H1 (cell line): Measurements from ENCODE around the gene BCL11A. TPM values are rescaled to one million over a fixed set of nuclear protein-coding genes. Genes with fewer than 3 reads are reported as not detected.

ENCODE experiments used
- CTCF ChIA-PET: fragments of 300-600 bp; sonication (Branson Sonifier 250); formaldehyde crosslinking; loops from one replicate; lab custom pipeline; 2021; ENCODE audit not compliant: partially characterized antibody; lab: Charles Lee
- POLR2A ChIA-PET: fragments of 300-600 bp; sonication (Branson Sonifier 250); formaldehyde crosslinking; loops from one replicate; lab custom pipeline; 2021; ENCODE audit warnings: inconsistent platforms; ENCODE audit not compliant: partially characterized antibody; lab: Charles Lee
- DNase-seq, 2 experiments: peaks; one replicate each; pipeline versions ENCODE4 v3.0.0 to v3.0.0-alpha.2; 2010 to 2022; ENCODE audit warnings: low spot score in 2 of 2, low read depth in 1 of 2, mixed read lengths in 1 of 2
- FAIRE-seq: peaks from 2 replicates; lab custom pipeline; 2011; peaks lifted over from hg19 to GRCh38; lab: Jason Lieb, UNC
- H2AFZ ChIP-seq: 2 replicates; pipeline ENCODE4 v1.8.1; 2012; ENCODE audit warnings: low read length, inconsistent platforms
- H2AK5ac ChIP-seq: 2 replicates; pipeline ENCODE4 v1.6.1; 2013; ENCODE audit warnings: low read depth, low read length
- H2BK120ac ChIP-seq: replicated peaks from 2 replicates; pipeline ENCODE3; 2013; ENCODE audit warnings: low read depth, low read length, inconsistent platforms
- H2BK12ac ChIP-seq: 2 replicates; pipeline ENCODE4 v1.6.1; 2013; ENCODE audit warnings: low read depth, low read length
- H2BK15ac ChIP-seq: 2 replicates; pipeline ENCODE4 v1.6.1; 2013; ENCODE audit warnings: low read length
- H2BK20ac ChIP-seq: 2 replicates; pipeline ENCODE4 v1.6.1; 2013; ENCODE audit warnings: low read length
- H2BK5ac ChIP-seq: 2 replicates; pipeline ENCODE4 v1.6.1; 2013; ENCODE audit warnings: low read depth, low read length
- H3K14ac ChIP-seq: 2 replicates; pipeline ENCODE4 v1.6.1; 2013; ENCODE audit warnings: inconsistent platforms; ENCODE audit not compliant: insufficient read length
- H3K18ac ChIP-seq: 2 replicates; pipeline ENCODE4 v1.6.1; 2013; ENCODE audit warnings: low read length; ENCODE audit errors: extremely low read depth
- H3K23ac ChIP-seq: 2 replicates; pipeline ENCODE4 v1.6.1; 2013; ENCODE audit warnings: inconsistent platforms; ENCODE audit not compliant: insufficient read length
- H3K23me2 ChIP-seq: 2 replicates; pipeline ENCODE4 v1.6.1; 2013; ENCODE audit warnings: low read depth, low read length
- H3K27ac ChIP-seq: 2 replicates; pipeline ENCODE4 v1.6.1; 2011; ENCODE audit warnings: low read depth, low read length, inconsistent platforms
- H3K27me3 ChIP-seq, 4 experiments: replicated peaks in 1 of 4; 1 replicate in 1 of 4; 2 replicates in 3 of 4; pipeline versions ENCODE4 v1.6.1 to v1.8.1; 2011 to 2013; ENCODE audit warnings: low read length in 3 of 4, mild to moderate bottlenecking in 3 of 4, inconsistent platforms in 2 of 4, mixed read lengths in 2 of 4, moderate library complexity in 1 of 4; ENCODE audit not compliant: control insufficient read depth in 3 of 4, insufficient read depth in 3 of 4; ENCODE audit errors: extremely low read depth in 1 of 4
- H3K36me3 ChIP-seq, 4 experiments: 2 replicates each; pipeline versions ENCODE4 v1.6.1 to v1.8.1; 2011 to 2013; ENCODE audit warnings: mild to moderate bottlenecking in 4 of 4, low read length in 3 of 4, moderate library complexity in 2 of 4, control low read depth in 1 of 4, inconsistent platforms in 1 of 4; ENCODE audit not compliant: insufficient read depth in 4 of 4, control insufficient read depth in 2 of 4
- H3K4ac ChIP-seq: replicated peaks from 2 replicates; pipeline ENCODE3; 2013; ENCODE audit warnings: low read length, low read depth, mixed read lengths, inconsistent platforms; ENCODE audit not compliant: insufficient read length
- H3K4me1 ChIP-seq, 4 experiments: replicated peaks in 1 of 4; 1 replicate in 1 of 4; 2 replicates in 3 of 4; pipeline versions ENCODE4 v1.6.1 to v1.8.1; 2011 to 2013; ENCODE audit warnings: low read length in 3 of 4, inconsistent platforms in 2 of 4, mixed read lengths in 1 of 4; ENCODE audit not compliant: insufficient read depth in 4 of 4, control insufficient read depth in 3 of 4
- H3K4me2 ChIP-seq, 2 experiments: 2 replicates each; pipeline versions ENCODE4 v1.6.1 to v1.8.1; 2011 to 2013; ENCODE audit warnings: low read depth in 2 of 2, low read length in 2 of 2, control low read depth in 1 of 2, inconsistent platforms in 1 of 2, mild to moderate bottlenecking in 1 of 2; ENCODE audit not compliant: insufficient read depth in 1 of 2
- H3K4me3 ChIP-seq, 4 experiments: fragments of 200-600, 300-600 bp in 1 of 4; sonication (generic), shearing (Covaris generic), sonication (Bioruptor Twin) in 1 of 4; 2 replicates each; pipeline versions ENCODE4 v1.5.1 to v1.8.1; 2011 to 2016; ENCODE audit warnings: low read length in 4 of 4, low read depth in 3 of 4, control low read depth in 2 of 4, inconsistent platforms in 2 of 4, mild to moderate bottlenecking in 2 of 4, mixed read lengths in 1 of 4, moderate library complexity in 1 of 4; ENCODE audit not compliant: insufficient read depth in 2 of 4; ENCODE audit errors: extremely low read depth in 1 of 4
- H3K56ac ChIP-seq: replicated peaks from 2 replicates; pipeline ENCODE3; 2013; ENCODE audit warnings: low read depth, mild to moderate bottlenecking, mixed read lengths, low read length, inconsistent platforms; ENCODE audit not compliant: insufficient read length
- H3K79me1 ChIP-seq: 2 replicates; pipeline ENCODE4 v1.6.1; 2013; ENCODE audit warnings: low read depth, low read length, control low read depth
- H3K79me2 ChIP-seq, 2 experiments: 2 replicates each; pipeline versions ENCODE4 v1.6.1 to v1.8.1; 2012 to 2013; ENCODE audit warnings: low read length in 2 of 2, mild to moderate bottlenecking in 2 of 2, inconsistent platforms in 1 of 2; ENCODE audit not compliant: insufficient read depth in 2 of 2, control insufficient read depth in 1 of 2
- H3K9ac ChIP-seq, 4 experiments: replicated peaks in 1 of 4; 1 replicate in 1 of 4; 2 replicates in 3 of 4; pipeline versions ENCODE4 v1.6.1 to v1.8.1; 2011 to 2013; ENCODE audit warnings: low read depth in 3 of 4, low read length in 3 of 4, control low read depth in 2 of 4, mild to moderate bottlenecking in 2 of 4, moderate library complexity in 2 of 4, inconsistent platforms in 1 of 4; ENCODE audit errors: extremely low read depth in 1 of 4
- H3K9me3 ChIP-seq, 2 experiments: 2 replicates each; pipeline versions ENCODE4 v1.6.1 to v1.8.1; 2012 to 2013; ENCODE audit warnings: mild to moderate bottlenecking in 2 of 2, moderate library complexity in 2 of 2, control low read depth in 1 of 2, inconsistent platforms in 1 of 2, low read depth in 1 of 2, low read length in 1 of 2, mixed read lengths in 1 of 2; ENCODE audit not compliant: insufficient read depth in 2 of 2
- H4K20me1 ChIP-seq, 2 experiments: replicated peaks in 1 of 2; 2 replicates each; pipeline versions ENCODE3 to v1.8.1; 2011 to 2013; ENCODE audit warnings: inconsistent platforms in 2 of 2, low read length in 2 of 2, mild to moderate bottlenecking in 1 of 2; ENCODE audit not compliant: insufficient read depth in 2 of 2, control insufficient read depth in 1 of 2
- H4K5ac ChIP-seq: 2 replicates; pipeline ENCODE4 v1.6.1; 2013; ENCODE audit warnings: low read length, low read depth, mixed read lengths, inconsistent platforms; ENCODE audit not compliant: insufficient read length
- H4K8ac ChIP-seq: 2 replicates; pipeline ENCODE4 v1.8.0; 2013; ENCODE audit warnings: mild to moderate bottlenecking, moderate library complexity, low read length, inconsistent platforms; ENCODE audit not compliant: insufficient read depth; ENCODE audit errors: extremely low read depth
- H4K91ac ChIP-seq: replicated peaks from 2 replicates; pipeline ENCODE3; 2013; ENCODE audit warnings: low read length, mixed read lengths, inconsistent platforms; ENCODE audit not compliant: insufficient read length
- BRCA1 ChIP-seq: IDR thresholded peaks from 2 replicates; pipeline ENCODE4 v1.6.1; 2012; ENCODE audit warnings: low read depth, low read length, improper control_type of control experiment
- POLR2AphosphoS5 ChIP-seq: IDR thresholded peaks from 2 replicates; pipeline ENCODE4 v1.6.1; 2011; ENCODE audit warnings: low read depth, low read length
- SP4 ChIP-seq: IDR thresholded peaks from 2 replicates; pipeline ENCODE4 v1.6.1; 2012; ENCODE audit warnings: low read length, inconsistent platforms
- WGBS, 2 experiments: shearing (Covaris generic) in 1 of 2; methylation state at CpG; one replicate each; pipeline versions ENCODE4 v1.1.6 to v1.1.7; 2013 to 2015; ENCODE audit warnings: low lambda C conversion rate in 2 of 2, mixed read lengths in 2 of 2, inconsistent platforms in 1 of 2, low coverage in 1 of 2, missing lambda C conversion rate in 1 of 2; ENCODE audit not compliant: insufficient replicate concordance in 2 of 2, insufficient coverage in 1 of 2, insufficient read length in 1 of 2; ENCODE audit errors: extremely low coverage in 1 of 2, missing lambda C conversion rate in 1 of 2; 5-methylcytosine and 5-hydroxymethylcytosine counted together
- polyA plus RNA-seq, 7 experiments: library from polyadenylated mRNA; depleted of rRNA in 3 of 7; stranded (reverse) in 5 of 7; unstranded in 2 of 7; fragments of >200 nt in 5 of 7; fragments of 200-250 nt in 2 of 7; gene quantifications; 1 replicate in 5 of 7; 2 replicates in 1 of 7; 4 replicates in 1 of 7; pipeline versions ENCODE4 v1.2.1 to v1.2.3, GENCODE V29; 2011 to 2013; ENCODE audit warnings: missing spikeins in 2 of 7, mixed read lengths in 2 of 7
- total RNA-seq: library from RNA; stranded (reverse); fragmentation: NEBNext Ultra II Directional; extraction: Animal tissue kit (Norgen Biotek cat#: 25700); gene quantifications from 2 replicates; pipeline ENCODE4 v1.2.1, GENCODE V29; 2021

The BCL11A gene
- total and polyA plus RNA-seq, 2 of the 8 experiments (the other 6 are each of a cell fraction or from before 2014, with no cell fraction given): 11.9 to 59.3 TPM

DNA sequence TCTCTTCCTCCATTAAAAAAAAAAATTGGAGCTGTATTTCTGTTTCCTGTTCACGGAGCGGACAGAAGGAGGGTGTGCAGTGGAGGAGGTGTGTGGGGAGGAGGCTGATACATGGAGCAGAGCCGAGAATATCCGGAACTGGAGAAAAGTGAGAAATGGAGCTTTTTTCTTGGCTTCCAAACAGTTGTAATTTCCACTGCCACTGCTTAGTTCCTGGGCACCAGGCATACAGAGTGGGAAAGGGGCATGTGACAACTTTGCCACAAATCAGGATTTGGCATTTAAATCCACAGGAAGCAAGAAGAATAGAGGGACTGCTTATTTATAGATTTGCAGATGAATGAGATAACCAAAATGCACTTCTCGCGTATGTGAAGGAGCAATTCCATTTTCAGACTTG, 71.2 kb downstream of the BCL11A start:
- Histone ChIP-seq H3K23me2 (no peaks in the 10 kb centered on the region), H4K8ac (no peak overlapping the region)

More for the DNA sequence above, 71.2 kb downstream of the BCL11A start:
- Histone ChIP-seq H2BK15ac (no peak overlapping the region), H3K9me3 (no peaks in the 10 kb centered on the region), H3K27me3 (peaks cover 0 to 2% (median under 1%) of the 10 kb centered on the region in 4 experiments; a peak in 3 of 7 replicates), H4K20me1 (peaks cover 14 to 23% of the 10 kb centered on the region in 2 experiments), H3K56ac (no peak overlapping the region), H4K91ac (no peak overlapping the region), H2BK20ac (no peak overlapping the region), H2BK120ac (no peak overlapping the region), H2AK5ac (no peak overlapping the region), H3K18ac (no peak overlapping the region), H2AFZ (no peak overlapping the region), H4K5ac (no peak overlapping the region), H2BK12ac (no peak overlapping the region), H3K9ac (no peak overlapping the region), H3K27ac (no peak overlapping the region), H3K79me2 (peaks cover 16 to 88% of the 10 kb centered on the region in 2 experiments), H3K4me2 (no peak overlapping the region), H3K79me1 (peaks cover 5% of the 10 kb centered on the region; the same call in 1 of the 2 replicates), H3K4me1 (peaks cover 13 to 24% (median 17%) of the 10 kb centered on the region in 4 experiments), H3K36me3 (peaks cover 0 to 10% (median 3%) of the 10 kb centered on the region in 4 experiments; a peak in 6 of 8 replicates), H3K14ac (no peak overlapping the region), H3K4ac (no peak overlapping the region), H3K4me3 (no peak overlapping the region), H2BK5ac (no peak overlapping the region), H3K23ac (no peak overlapping the region)
- ChIA-PET POLR2A (interaction anchor here (0.8 to 3.9 kb wide), 5 partner anchors 9 to 68 kb away, joined by 3 to 13 read pairs (median 3); no protein-coding TSS in a partner anchor), CTCF (interaction anchor here (0.6 to 2.7 kb wide), 8 partner anchors 12 to 145 kb away, joined by 3 to 13 read pairs (median 3); no protein-coding TSS in a partner anchor)
- 92% methylated on average over 6 of the region's 6 CpGs; no CpG with 5 or more reads in 1 of the 2 experiments for WGBS, 2 experiments
- FAIRE-seq (no peak), DNase-seq (no peak)
- TF ChIP-seq BRCA1 (no peak), POLR2AphosphoS5 (no peak), SP4 (no peak)
